Kidney epithelial cell (primary cell): ENCODE data around the gene ZNF536. TPM values are rescaled to one million over a fixed set of nuclear protein-coding genes. Genes with fewer than 3 reads are reported as not detected.

Source experiments
- DNase-seq: peaks from one replicate; pipeline ENCODE4 v3.0.0-alpha.2; 2010; ENCODE audit warnings: low read depth
- H3K27me3 ChIP-seq: 2 replicates; pipeline ENCODE4 v1.6.0; 2011; ENCODE audit warnings: low read length; ENCODE audit not compliant: control insufficient read depth, insufficient read depth
- H3K36me3 ChIP-seq: 2 replicates; pipeline ENCODE4 v1.5.1; 2011; ENCODE audit warnings: low read length; ENCODE audit not compliant: control insufficient read depth, insufficient read depth
- H3K4me3 ChIP-seq: 2 replicates; pipeline ENCODE4 v1.5.1; 2011; ENCODE audit warnings: low read depth, mild to moderate bottlenecking, control low read depth, low read length
- total RNA-seq: library from RNA; depleted of rRNA; stranded (reverse); fragments of >200 nt; gene quantifications from 2 replicates; pipeline ENCODE4 v1.2.3, GENCODE V29; 2015
- TF ChIP-seq, protein P1 (sequence below): IDR thresholded peaks from 2 replicates; pipeline ENCODE4 v1.5.1; 2011; ENCODE audit warnings: mild to moderate bottlenecking, moderate library complexity, low read length, control low read depth, inconsistent platforms; ENCODE audit not compliant: insufficient read depth, poor library complexity, severe bottlenecking

Gene ZNF536
- total RNA-seq, 1 donor from 2014 or later, result 0.13 TPM

DNA sequence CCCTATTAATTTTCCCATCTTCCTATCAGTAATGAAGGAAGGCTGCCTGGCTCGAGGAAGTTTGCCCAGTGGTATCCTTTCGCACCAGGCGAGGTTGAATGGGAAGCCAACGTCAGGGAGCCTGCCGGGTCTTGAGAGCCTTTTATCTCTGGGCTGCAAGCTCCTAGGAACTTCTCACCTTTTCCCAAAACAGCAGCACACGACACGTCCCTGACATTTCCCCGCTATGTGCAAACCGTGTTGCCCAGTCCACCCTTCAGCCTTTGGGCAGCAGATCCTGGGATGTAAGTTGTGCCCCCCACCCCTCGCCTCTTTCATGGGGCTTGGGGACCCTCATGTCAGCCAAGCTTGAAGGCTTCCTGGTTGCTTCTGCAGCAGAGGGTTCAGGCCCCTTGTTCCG lies 179.1 kb downstream of the ZNF536 start:
- H3K27me3 ChIP-seq, result no peaks in the 10 kb centered on the region
- no peak overlapping the region for H3K4me3 ChIP-seq
- H3K36me3 ChIP-seq, result no peaks in the 10 kb centered on the region
- DNase-seq, result no peak
- TF ChIP-seq, protein P1, sequence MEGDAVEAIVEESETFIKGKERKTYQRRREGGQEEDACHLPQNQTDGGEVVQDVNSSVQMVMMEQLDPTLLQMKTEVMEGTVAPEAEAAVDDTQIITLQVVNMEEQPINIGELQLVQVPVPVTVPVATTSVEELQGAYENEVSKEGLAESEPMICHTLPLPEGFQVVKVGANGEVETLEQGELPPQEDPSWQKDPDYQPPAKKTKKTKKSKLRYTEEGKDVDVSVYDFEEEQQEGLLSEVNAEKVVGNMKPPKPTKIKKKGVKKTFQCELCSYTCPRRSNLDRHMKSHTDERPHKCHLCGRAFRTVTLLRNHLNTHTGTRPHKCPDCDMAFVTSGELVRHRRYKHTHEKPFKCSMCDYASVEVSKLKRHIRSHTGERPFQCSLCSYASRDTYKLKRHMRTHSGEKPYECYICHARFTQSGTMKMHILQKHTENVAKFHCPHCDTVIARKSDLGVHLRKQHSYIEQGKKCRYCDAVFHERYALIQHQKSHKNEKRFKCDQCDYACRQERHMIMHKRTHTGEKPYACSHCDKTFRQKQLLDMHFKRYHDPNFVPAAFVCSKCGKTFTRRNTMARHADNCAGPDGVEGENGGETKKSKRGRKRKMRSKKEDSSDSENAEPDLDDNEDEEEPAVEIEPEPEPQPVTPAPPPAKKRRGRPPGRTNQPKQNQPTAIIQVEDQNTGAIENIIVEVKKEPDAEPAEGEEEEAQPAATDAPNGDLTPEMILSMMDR, result no peak

DNA sequence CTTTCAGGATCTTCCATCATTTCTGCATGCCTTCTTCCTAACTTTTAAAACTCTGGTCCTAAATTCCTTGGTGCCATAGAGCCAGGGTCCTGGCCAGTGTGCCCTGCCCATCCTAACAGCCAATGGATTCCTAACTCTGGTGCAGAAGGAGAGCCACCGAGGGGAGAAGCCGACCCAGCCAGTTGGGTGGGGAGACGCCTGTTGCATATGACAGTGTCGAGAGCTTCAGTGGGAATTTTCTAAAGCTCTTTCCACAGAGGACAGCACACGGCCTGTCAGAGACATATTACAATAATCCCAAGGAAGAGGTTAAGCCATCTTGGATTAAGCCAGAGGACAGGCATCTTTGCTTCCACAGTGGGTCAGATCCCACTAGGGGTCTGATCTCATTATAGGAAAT lies 180.4 kb downstream of the ZNF536 start:
- Histone ChIP-seq H3K4me3 (no peak overlapping the region), H3K36me3 (no peaks in the 10 kb centered on the region), H3K27me3 (no peaks in the 10 kb centered on the region)
- TF ChIP-seq, protein P1, result no peak
- no peak for DNase-seq

DNA sequence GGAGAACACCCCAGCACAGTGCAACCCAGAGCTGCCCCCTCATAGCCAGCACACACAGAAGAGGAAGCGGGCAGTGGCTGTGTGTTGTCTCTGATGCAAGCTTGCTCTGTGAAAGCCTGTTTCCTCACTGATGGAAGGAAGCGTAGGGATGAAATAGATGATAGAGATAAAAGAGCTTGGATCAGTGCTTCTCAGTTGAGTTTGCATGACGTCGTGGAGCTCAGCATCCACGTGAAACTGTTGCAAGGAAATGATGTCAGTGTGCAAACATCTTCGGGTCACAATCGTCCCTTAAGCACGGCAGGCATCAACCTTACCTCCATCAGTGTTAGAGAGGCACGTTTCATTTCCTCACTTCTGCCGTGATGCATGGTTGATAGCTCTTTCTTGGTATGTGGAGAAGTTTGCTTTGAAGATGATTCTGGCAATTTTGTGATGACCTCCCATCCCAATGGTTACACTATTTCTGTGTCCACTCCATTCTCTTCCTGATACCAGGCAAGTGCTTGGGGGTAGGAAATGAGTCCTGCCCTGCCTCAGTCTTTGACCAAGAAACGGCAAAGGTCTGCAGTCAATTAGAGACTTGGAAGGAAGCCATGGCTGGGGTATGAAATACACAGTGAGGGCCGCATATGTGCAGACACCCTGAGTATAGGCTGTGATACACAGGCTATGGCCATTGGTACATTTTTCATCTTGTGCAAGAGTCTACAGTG lies 183.0 kb downstream of the ZNF536 start:
- TF ChIP-seq, protein P1, result no peak
- DNase-seq, result no peak
- H3K27me3 ChIP-seq, result no peaks in the 10 kb centered on the region
- H3K4me3 ChIP-seq, result no peak overlapping the region
- no peaks in the 10 kb centered on the region for H3K36me3 ChIP-seq

DNA sequence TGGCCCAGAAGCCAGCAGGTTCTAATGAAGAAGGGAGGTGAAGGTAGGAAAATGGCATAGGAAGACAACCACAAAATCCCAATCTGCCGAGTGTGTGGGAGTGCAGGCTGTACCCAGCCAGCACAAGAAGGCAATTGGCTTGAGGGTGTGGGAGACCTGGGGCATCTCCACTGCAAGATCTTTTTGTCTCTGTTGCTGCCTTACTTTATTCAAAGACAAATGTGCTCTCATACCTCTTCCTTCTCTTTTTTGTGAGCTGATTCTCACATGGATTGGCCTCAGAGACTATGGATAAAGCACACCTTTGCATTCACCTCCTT lies 183.6 kb downstream of the ZNF536 start:
- TF ChIP-seq, protein P1, result no peak
- Histone ChIP-seq H3K36me3 (no peaks in the 10 kb centered on the region), H3K4me3 (no peak overlapping the region), H3K27me3 (no peaks in the 10 kb centered on the region)
- no peak for DNase-seq

DNA sequence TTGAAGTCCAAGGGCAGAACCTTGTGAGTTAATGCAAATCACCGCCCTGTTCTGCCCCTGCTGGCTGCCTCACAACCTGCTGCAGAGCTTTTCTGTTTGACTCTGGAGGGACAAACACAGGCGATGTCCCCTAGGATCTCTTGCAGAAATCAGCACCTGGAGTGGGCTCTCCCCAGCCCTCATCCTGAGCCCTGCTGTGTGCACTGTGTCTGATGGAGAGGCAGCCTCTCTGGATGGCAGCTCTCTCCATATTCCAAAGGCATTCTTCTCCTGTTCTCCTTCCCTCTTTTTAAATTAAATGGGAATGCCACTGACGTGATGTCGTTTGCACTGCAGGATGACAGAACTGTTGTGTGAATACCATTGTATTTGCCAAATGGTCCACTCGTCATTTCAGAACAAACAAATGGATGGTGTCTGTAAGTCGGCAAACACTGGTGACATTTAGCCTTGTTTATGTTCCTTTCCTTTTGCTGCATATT lies 184.1 kb downstream of the ZNF536 start:
- Histone ChIP-seq H3K4me3 (no peak overlapping the region), H3K27me3 (no peaks in the 10 kb centered on the region), H3K36me3 (no peaks in the 10 kb centered on the region)
- TF ChIP-seq, protein P1, result no peak
- DNase-seq, result no peak

DNA sequence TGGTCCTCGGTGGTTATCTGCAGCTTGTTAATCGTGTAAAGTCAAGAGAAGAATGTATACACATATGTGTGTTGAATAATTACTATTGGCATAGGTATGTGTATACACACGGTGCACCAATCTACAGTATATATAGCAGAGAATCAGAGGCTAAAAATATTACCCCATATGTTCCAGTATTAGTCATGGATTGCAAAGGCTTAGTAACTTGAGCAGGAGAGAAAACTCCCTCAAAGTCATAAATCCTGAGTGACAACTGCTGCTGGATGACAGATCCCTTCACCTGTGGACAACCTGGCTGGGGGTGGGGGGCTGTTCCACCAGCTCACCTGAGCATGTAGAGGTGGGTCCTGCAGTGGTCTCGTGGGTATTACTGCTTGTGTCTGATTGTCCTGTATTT lies 185.0 kb downstream of the ZNF536 start:
- Histone ChIP-seq H3K27me3 (no peaks in the 10 kb centered on the region), H3K36me3 (no peaks in the 10 kb centered on the region), H3K4me3 (no peak overlapping the region)
- no peak for DNase-seq
- TF ChIP-seq, protein P1, result no peak
